Hepatocyte (in vitro differentiated cells): ENCODE results near the gene TIGD1. TPM values are rescaled to one million over a fixed set of nuclear protein-coding genes. Genes with fewer than 3 reads are reported as not detected.
A peak's percentile ranks its signal among the peaks of the same experiment; 100 is the strongest.

Experiments
- DNase-seq: peaks from one replicate; pipeline ENCODE4 v3.0.0-alpha.2; 2016; ENCODE audit warnings: low spot score
- H2AFZ ChIP-seq: fragments of 200-600 bp; sonication (generic); 2 replicates; pipeline ENCODE4 v1.6.0; 2016; ENCODE audit warnings: antibody characterized with exemption, mild to moderate bottlenecking
- H3K27ac ChIP-seq: fragments of 200-600 bp; sonication (generic); 2 replicates; pipeline ENCODE4 v1.5.1; 2016; ENCODE audit warnings: mild to moderate bottlenecking
- H3K27me3 ChIP-seq: fragments of 200-600 bp; sonication (generic); 2 replicates; pipeline ENCODE4 v1.6.1; 2016
- H3K36me3 ChIP-seq: fragments of 200-600 bp; sonication (generic); replicated peaks from 2 replicates; pipeline ENCODE4 v1.5.1; 2016; ENCODE audit warnings: low read depth; ENCODE audit not compliant: insufficient read depth
- H3K4me1 ChIP-seq: fragments of 200-600 bp; sonication (generic); 2 replicates; pipeline ENCODE4 v1.5.1; 2016; ENCODE audit warnings: mild to moderate bottlenecking, moderate library complexity; ENCODE audit not compliant: insufficient read depth
- H3K4me2 ChIP-seq: fragments of 200-600 bp; sonication (generic); 2 replicates; pipeline ENCODE4 v1.6.0; 2016
- H3K4me3 ChIP-seq: fragments of 200-600 bp; sonication (generic); 2 replicates; pipeline ENCODE4 v1.5.1; 2016; ENCODE audit warnings: mild to moderate bottlenecking
- H3K79me2 ChIP-seq: fragments of 200-600 bp; sonication (generic); 2 replicates; pipeline ENCODE4 v1.6.0; 2017; ENCODE audit warnings: mild to moderate bottlenecking
- H3K9me2 ChIP-seq: fragments of 200-600 bp; sonication (generic); replicated peaks from 2 replicates; pipeline ENCODE4 v1.6.0; 2017; ENCODE audit warnings: mild to moderate bottlenecking; ENCODE audit not compliant: insufficient read depth
- H3K9me3 ChIP-seq: fragments of 200-600 bp; sonication (generic); 2 replicates; pipeline ENCODE4 v1.5.1; 2016; ENCODE audit warnings: low read depth, mild to moderate bottlenecking
- H4K20me1 ChIP-seq: fragments of 200-600 bp; sonication (generic); 2 replicates; pipeline ENCODE4 v1.6.0; 2016; ENCODE audit warnings: mild to moderate bottlenecking; ENCODE audit not compliant: insufficient read depth, poor library complexity, severe bottlenecking
- CTCF ChIP-seq: fragments of 200-600 bp; sonication (generic); IDR thresholded peaks from 2 replicates; pipeline ENCODE4 v1.5.1; 2016; ENCODE audit warnings: antibody characterized with exemption, mild to moderate bottlenecking; ENCODE audit not compliant: poor library complexity
- EZH2 ChIP-seq: fragments of 200-600 bp; sonication (generic); IDR thresholded peaks from 2 replicates; pipeline ENCODE4 v1.6.1; 2016; ENCODE audit warnings: antibody characterized with exemption, mild to moderate bottlenecking, borderline replicate concordance
- EZH2phosphoT487 ChIP-seq: fragments of 200-600 bp; sonication (generic); IDR thresholded peaks from one replicate; pipeline ENCODE4 v1.6.1; 2018; ENCODE audit warnings: antibody characterized with exemption, mild to moderate bottlenecking, low read depth, moderate library complexity; ENCODE audit not compliant: unreplicated experiment, severe bottlenecking
- WGBS: methylation state at CpG from one replicate; pipeline ENCODE4 v1.1.6; 2016; ENCODE audit warnings: low lambda C conversion rate; ENCODE audit errors: missing lambda C conversion rate; 5-methylcytosine and 5-hydroxymethylcytosine counted together
- polyA plus RNA-seq: library from polyadenylated mRNA; unstranded; fragments of >200 nt; fragmentation: Nextera tagmentation; extraction: Ambion mirVana; gene quantifications from 2 replicates; pipeline ENCODE4 v1.2.1, GENCODE V29; 2016
- total RNA-seq: library from RNA; depleted of rRNA; stranded (reverse); fragments of >200 nt; gene quantifications from 2 replicates; pipeline ENCODE4 v1.2.3, GENCODE V29; 2014

The TIGD1 gene
- total and polyA plus RNA-seq, 2 experiments from 2014 or later, result 6.2 to 9.1 TPM

- peak; percentile 11 for DNase-seq
- Histone ChIP-seq H2AFZ (no peak overlapping the region), H3K27me3 (no peaks in the 10 kb centered on the region), H3K4me2 (no peak overlapping the region), H3K4me3 (no peak overlapping the region), H3K79me2 (peaks cover 1% of the 10 kb centered on the region), H3K9me2 (no peaks in the 10 kb centered on the region), H3K4me1 (no peaks in the 10 kb centered on the region), H4K20me1 (no peaks in the 10 kb centered on the region), H3K27ac (no peak overlapping the region), H3K36me3 (no peaks in the 10 kb centered on the region), H3K9me3 (no peaks in the 10 kb centered on the region)
- TF ChIP-seq EZH2phosphoT487 (no peak), EZH2 (no peak), CTCF (no peak)
- 76% methylated on average over 15 of the region's 19 CpGs for WGBS
Observed at GRCh38 chr2:232541195-232541960, 9.0 kb downstream of the TIGD1 start.

DNA sequence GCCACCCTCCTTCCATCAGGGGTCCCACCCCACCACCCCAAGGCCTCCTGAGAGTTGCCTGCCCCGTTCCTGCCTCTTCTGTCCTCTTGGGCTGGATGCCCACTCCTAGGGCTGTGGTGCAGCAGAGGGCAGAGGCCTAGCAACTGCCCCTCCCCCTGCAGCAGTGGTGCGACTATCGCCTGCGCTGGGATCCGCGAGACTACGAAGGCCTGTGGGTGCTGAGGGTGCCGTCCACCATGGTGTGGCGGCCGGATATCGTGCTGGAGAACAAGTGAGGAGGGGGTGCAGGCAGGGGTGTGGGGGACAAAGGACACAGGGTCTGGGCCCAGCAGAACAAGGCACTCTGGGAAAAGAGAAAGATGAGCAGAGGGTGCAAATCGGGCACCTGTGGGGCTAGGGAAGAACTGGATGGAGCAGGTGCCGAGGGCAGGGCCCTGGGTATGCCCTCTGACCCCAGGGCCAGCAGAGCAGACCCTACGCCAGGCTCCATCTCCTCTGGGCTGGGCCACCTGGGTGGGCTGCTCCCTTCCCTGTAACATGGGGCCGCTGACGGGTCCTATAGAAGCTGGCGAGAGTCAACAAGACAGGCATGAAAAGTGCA is 9.8 kb downstream of the TIGD1 start:
- Histone ChIP-seq H3K9me2 (no peaks in the 10 kb centered on the region), H3K4me1 (no peaks in the 10 kb centered on the region), H3K27me3 (no peaks in the 10 kb centered on the region), H2AFZ (no peak overlapping the region), H3K9me3 (no peaks in the 10 kb centered on the region), H3K4me3 (no peak overlapping the region), H3K79me2 (no peaks in the 10 kb centered on the region), H4K20me1 (no peaks in the 10 kb centered on the region), H3K36me3 (no peaks in the 10 kb centered on the region), H3K27ac (no peak overlapping the region), H3K4me2 (no peak overlapping the region)
- DNase-seq, result no peak
- no peak for TF ChIP-seq EZH2
- TF ChIP-seq CTCF, result no peak
- TF ChIP-seq EZH2phosphoT487, result no peak
- 94% methylated on average over 17 of the region's 17 CpGs for WGBS

DNA sequence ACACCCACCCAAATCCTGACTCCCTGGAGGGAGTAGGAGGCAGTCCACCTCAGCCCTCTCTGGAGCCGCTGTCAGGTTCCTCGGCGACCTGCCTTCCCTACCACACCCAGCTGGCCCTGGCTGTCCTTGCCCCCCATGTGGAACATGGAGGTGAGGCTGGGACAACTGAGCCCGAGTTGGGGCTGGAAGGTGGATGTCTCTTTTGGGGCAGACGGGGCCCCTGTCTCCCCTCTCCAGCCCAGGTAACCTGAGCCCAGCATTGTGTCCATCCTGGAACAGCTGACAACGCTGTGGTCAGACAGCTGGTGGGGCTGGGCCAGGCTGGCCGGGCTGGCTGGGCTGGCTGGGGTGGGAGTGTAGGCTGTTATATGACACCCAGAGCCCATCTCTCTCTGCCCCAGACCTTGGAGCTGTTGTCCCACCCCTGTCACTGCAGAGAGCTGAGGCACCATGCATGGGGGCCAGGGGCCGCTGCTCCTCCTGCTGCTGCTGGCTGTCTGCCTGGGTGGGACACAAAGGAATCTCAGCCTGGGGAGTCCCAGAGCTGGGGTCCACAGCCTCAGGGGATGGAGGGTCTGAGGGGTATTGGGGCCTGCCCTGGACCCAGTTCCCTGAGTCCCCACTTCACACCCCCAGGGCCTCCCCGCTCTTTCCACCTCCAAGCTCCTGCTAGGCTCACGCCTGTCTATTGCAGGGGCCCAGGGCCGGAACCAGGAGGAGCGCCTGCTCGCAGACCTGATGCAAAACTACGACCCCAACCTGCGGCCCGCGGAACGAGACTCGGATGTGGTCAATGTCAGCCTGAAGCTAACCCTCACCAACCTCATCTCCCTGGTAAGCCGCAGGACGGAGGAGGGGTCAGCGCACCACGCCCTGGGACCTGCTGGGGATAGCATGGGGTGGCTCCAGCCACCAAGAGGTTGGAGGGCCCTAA is 10.8 kb downstream of the TIGD1 start, which contains the start of gene CHRNG:
Gene CHRNG, plus strand, starts transcription at position 395 of the 934 bp plus-strand sequence. Its CDS starts 56 bp downstream, at position 451.
- H3K27ac ChIP-seq, result no peak within 1 kb of the TSS
- H3K4me2 ChIP-seq, result no peak within 1 kb of the TSS
- TF ChIP-seq CTCF (no peak), EZH2 (no peak), EZH2phosphoT487 (no peak)
- 81% methylated on average over 21 of the region's 23 CpGs for WGBS
- H3K4me1 ChIP-seq, result no peaks in the 10 kb centered on the region
- no peaks in the 10 kb centered on the region for H3K9me3 ChIP-seq
- H3K79me2 ChIP-seq, result no peaks in the 10 kb centered on the region
- no peaks in the 10 kb centered on the region for H3K36me3 ChIP-seq
- no peaks in the 10 kb centered on the region for H3K9me2 ChIP-seq
- no peaks in the 10 kb centered on the region for H3K27me3 ChIP-seq
- no peaks in the 10 kb centered on the region for H4K20me1 ChIP-seq
- H3K4me3 ChIP-seq, result no peak within 1 kb of the TSS
- peak; percentile 4 for DNase-seq
- no peak within 1 kb of the TSS for H2AFZ ChIP-seq
